ENCODE measurements around the gene GPI.

The GPI gene

GRCh38 chr19:34426096-34426661 lies 61.2 kb downstream of the GPI start:
- in situ Hi-C loops (cut with MboI; ENCODE audit: low sequenced_read_pairs, unreplicated experiment) = no loop called here
- no peak for TF ChIP-seq CTCF (IDR thresholded peaks at IDR 0.05; ENCODE audit: borderline replicate concordance, control extremely low read depth, extremely low read depth, insufficient read depth, missing control alignments)

GRCh38 chr19:34428549-34429285 lies 63.7 kb downstream of the GPI start:
- in situ Hi-C loops (cut with MboI; ENCODE audit: low sequenced_read_pairs, unreplicated experiment) = no loop called here
- no peak for TF ChIP-seq CTCF (IDR thresholded peaks at IDR 0.05; ENCODE audit: borderline replicate concordance, control extremely low read depth, extremely low read depth, insufficient read depth, missing control alignments)
- DNase-seq (ENCODE audit: low spot score) = peak; percentile 75

More at GRCh38 chr19:34426096-34426661, 61.2 kb downstream of the GPI start:
- DNase-seq (ENCODE audit: low spot score) = no peak

DNA sequence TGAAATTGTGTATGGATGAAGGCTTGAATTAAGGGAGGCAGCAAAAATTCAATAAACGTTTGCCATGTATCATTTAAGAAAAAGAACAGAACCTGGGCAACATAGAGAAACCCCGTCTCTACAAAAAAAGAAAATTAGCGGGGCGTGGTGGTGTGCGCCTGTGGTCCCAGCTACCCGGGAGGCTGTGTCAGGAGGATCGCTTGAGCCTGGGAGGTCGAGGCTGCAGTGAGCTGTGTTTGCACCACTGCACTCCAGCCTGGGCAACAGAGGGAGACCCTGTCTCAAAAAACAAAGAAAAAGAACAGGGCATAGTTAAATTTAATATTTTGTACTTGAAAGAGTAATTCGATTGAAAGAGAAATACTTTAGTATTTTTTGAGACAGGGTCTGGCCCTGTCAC lies 64.6 kb downstream of the GPI start:
- DNase-seq (ENCODE audit: low spot score) = no peak
- in situ Hi-C loops (cut with MboI; ENCODE audit: low sequenced_read_pairs, unreplicated experiment) = no loop called here
- no peak for TF ChIP-seq CTCF (IDR thresholded peaks at IDR 0.05; ENCODE audit: borderline replicate concordance, control extremely low read depth, extremely low read depth, insufficient read depth, missing control alignments)

GRCh38 chr19:34430738-34431625 lies 66.0 kb downstream of the GPI start:
- in situ Hi-C loops (cut with MboI; ENCODE audit: low sequenced_read_pairs, unreplicated experiment) = no loop called here
- DNase-seq (ENCODE audit: low spot score) = peak; percentile 79
- TF ChIP-seq CTCF (IDR thresholded peaks at IDR 0.05; ENCODE audit: borderline replicate concordance, control extremely low read depth, extremely low read depth, insufficient read depth, missing control alignments) = peak; percentile 78

DNA sequence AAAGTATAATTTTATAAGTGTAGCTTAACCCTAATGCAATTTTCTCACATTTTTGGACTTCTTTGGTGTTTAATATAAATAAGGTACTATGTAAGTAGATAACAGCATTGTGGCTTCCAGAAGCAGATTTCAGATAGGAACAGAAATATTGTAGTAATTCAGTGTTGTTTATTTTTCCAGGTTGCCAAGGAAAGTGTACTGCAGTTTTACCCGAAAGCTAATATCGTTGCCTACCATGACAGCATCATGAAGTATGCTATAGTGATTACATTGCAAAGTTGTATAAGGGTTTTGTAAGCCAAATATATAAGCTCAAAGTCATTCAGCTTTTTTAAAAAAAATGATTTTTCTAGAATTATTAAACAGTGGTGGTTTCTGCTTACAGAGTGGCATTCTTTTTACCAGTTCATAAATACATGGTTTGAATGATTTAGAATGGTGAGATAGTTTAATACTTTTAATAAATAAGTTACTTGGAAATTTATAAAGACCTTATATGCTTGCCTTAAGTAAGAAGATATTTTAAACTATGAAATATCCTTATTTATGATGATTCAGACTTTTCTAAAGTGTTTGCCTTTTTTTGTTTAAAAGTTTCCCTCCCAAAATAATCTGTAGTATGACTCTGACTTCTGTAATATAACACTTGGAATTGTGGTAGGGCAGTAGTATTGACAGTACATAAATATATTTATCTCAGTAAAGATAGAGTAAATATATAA lies 66.8 kb downstream of the GPI start:
- in situ Hi-C loops (cut with MboI; ENCODE audit: low sequenced_read_pairs, unreplicated experiment) = no loop called here
- DNase-seq (ENCODE audit: low spot score) = no peak
- no peak for TF ChIP-seq CTCF (IDR thresholded peaks at IDR 0.05; ENCODE audit: borderline replicate concordance, control extremely low read depth, extremely low read depth, insufficient read depth, missing control alignments)

GRCh38 chr19:34432797-34433196 lies 67.8 kb downstream of the GPI start:
- no peak for DNase-seq (ENCODE audit: low spot score)
- in situ Hi-C loops (cut with MboI; ENCODE audit: low sequenced_read_pairs, unreplicated experiment) = no loop called here
- TF ChIP-seq CTCF (IDR thresholded peaks at IDR 0.05; ENCODE audit: borderline replicate concordance, control extremely low read depth, extremely low read depth, insufficient read depth, missing control alignments) = no peak
